OCI-LY1 (cell line): ENCODE data around the gene MAML2.

Source experiments
- CTCF ChIP-seq: fragments of 200-600 bp; sonication (generic), shearing (Covaris generic); IDR thresholded peaks from 2 replicates; pipeline ENCODE4 v1.5.1; 2017; ENCODE audit warnings: mild to moderate bottlenecking, antibody characterized with exemption, low read length, moderate library complexity, mixed read lengths
- EZH2 ChIP-seq: fragments of 200-600 bp; sonication (generic), shearing (Covaris generic); IDR thresholded peaks from 2 replicates; pipeline ENCODE4 v1.8.0; 2017; ENCODE audit warnings: borderline replicate concordance, mixed run types, mild to moderate bottlenecking, antibody characterized with exemption, low read length, moderate library complexity, mixed read lengths

DNA sequence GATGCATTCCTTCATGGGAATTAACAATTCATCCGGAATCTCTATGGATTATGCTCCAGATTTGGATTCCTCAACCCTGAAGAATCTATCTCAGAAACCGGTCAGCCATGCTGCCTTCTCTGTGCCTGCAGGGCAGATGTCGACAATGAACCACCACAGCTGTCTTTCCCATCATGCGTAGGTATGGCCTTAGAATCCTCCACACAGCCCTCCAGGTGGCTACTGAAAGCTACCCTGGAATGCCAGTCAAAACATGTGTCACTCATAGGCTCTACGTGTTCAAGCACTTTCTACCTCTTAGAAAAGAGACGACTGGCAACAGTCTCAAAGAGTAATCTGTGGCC, 19.4 kb downstream of the MAML2 start:
- TF ChIP-seq CTCF (no peak), EZH2 (no peak)
